CD4-positive, alpha-beta T cell treated with Interleukin-2 at 100 ng/mL for 4 hours (primary cell): ENCODE results near the gene TAPT1.
"Not testable (repeated sequence)": the region's sequence is repeated elsewhere in the genome, so short reads cannot be mapped to it uniquely, and the experiment has no call there.

Source experiments
- DNase-seq: peaks from one replicate; pipeline ENCODE4 v3.0.0-alpha.2; 2020; ENCODE audit warnings: low spot score

The TAPT1 gene, protein sequence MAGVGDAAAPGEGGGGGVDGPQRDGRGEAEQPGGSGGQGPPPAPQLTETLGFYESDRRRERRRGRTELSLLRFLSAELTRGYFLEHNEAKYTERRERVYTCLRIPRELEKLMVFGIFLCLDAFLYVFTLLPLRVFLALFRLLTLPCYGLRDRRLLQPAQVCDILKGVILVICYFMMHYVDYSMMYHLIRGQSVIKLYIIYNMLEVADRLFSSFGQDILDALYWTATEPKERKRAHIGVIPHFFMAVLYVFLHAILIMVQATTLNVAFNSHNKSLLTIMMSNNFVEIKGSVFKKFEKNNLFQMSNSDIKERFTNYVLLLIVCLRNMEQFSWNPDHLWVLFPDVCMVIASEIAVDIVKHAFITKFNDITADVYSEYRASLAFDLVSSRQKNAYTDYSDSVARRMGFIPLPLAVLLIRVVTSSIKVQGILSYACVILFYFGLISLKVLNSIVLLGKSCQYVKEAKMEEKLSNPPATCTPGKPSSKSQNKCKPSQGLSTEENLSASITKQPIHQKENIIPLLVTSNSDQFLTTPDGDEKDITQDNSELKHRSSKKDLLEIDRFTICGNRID

DNA sequence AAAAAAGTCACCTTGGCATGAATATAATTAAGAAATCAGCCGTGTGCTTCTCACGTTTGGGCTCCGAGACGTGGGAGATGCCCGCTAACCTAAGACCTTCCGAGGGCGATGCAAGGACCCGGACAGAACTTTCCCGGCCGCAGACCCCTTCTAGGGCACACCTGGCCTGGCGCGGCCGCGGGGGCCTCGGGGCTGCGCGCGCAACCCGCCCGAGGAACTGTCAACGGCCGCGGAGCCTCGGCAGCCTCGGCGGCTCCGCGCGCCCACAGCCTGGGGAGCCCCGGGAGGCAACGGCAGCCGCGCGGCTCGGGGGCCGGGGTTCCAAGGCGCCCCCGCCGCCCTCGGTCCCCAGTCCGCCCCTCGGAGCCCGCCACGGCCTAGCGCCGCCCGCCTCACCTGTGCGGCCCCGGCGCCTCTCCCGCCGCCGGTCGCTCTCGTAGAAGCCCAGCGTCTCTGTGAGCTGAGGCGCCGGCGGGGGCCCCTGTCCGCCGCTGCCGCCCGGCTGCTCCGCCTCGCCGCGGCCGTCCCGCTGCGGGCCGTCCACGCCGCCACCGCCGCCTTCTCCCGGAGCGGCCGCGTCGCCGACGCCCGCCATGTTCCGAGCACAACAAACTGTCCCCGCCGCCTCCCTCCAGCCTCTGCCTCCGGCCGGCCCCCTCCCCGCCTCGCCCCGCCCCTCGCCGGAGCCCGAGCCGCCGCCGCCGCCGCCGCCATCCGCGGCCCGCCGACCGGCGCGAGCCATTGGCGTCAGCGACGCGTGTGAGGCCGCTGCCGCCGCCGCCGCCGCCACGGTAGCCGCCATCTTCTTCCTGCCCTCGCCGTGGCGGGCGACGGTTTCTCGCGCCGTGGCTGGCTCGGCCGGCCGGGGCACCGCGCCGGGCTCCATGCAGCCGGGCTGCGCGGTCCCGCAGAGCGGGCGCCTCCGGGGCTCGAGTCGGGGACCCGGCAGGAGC is at the start of gene TAPT1:
Gene TAPT1 (minus strand): TSS at position 609 of the 953 bp plus-strand sequence. CDS start 14 bp downstream, at position 595.
- DNase-seq, result peak; percentile 78

DNA sequence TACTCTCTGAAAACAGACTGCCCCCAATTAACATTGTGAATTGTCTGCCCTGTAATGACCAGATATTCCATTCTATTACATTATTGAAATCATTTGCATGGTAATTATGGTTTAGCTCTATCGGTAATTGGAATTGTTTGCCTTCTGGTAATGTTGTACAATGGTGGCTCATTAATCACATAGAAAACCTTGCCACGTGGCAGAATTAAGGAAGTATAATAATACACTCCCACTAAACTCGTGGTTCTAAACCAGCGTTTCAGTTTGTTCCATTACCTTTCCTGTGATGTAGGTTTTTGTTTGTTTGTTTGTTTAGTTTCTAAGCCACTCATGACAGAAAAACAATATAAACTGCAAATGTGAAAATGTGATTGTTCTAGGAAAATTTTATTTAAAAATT is 45.1 kb upstream of the TAPT1 start:
- DNase-seq, result no peak

DNA sequence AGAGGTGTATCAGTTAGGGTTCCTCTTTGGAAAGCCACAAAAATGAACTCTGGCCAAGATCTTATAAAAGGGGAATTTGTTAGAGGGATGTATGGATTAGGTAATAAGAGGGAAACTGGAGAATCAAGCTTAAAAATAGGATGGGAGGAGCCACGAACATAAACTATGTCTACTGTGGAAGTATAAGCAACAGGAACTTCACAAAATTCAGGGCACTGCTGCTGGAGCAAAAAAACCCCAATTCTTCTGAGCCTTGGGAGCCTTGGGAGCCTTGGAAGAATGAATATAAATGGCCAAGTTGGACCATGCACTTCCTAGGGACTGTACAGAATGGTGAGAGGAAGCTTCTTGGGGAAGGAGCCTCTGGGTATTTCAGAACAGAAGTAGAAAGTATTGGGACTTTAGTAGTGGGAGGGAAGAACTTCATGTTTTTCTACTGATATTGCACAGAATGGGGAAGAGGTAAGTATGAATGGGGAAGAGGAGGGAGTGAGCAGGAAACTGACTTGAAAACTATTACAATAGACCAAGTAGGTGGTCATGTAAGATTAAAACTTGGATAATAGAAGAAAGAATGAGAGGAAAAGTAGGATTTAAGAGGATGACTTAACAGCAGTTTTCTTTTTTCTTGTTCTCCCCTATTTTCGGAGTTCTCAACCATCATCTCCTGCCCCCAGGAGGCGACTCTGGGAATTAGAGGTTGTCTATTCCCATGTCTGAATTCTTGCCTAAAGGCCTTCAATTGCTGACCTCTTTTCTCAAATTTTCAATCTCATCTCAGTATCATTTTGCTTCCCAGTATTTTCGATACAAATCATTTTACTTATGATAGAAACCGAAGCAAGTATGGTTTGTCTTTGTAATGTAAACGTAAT is 44.4 kb upstream of the TAPT1 start:
- DNase-seq, result no peak

DNA sequence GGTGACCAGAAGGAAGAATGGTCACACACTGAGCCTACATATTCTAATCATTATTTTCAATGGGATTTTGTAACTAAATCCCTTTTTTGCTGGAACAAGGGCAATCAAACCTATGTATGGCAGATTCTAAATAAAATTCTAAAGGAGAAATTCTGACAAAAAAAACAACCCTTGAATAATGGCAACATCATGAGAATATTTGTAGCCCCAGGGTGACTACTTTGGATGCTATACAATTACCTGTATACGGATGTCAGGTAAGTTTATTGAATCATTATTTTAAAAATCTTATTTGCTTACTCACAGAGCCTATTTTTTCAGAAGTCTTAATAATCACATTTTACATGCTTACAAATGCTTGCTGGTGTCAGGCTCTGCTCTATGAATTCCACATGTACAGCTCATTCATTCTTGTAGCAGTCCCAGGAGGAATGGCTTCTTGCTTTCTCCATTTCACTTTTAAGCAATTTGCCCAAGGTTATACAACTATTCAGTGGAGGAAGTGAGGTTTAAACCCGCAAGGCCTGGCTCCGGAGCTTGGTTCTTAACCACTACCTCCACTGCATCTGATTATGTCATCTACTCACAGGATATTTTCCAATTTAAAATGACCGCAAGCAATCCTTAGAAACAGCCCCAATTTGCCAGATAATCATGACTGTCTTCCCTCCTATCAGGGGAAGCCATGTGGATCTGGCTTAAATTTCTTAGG is 43.6 kb upstream of the TAPT1 start:
- DNase-seq, result not testable (repeated sequence)

DNA sequence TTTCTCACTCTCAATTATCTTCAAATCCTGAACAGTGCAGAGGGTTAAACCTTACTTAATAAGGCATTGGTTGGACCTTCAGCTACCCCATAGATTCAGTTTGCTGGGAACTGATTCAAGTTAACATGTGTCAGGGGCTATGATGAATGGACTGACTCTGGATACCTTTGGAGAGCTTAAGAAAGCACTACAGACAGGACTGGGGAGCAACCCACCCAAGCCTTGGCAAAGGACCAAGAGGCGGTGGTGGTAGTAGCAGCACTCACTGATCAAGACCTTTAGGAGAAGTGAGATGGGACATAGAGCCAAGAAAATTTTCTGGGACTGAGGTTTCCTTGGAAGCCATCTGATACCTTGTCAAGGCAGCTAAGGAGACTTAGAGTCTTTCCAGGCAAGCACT is 43.0 kb upstream of the TAPT1 start:
- DNase-seq, result no peak

DNA sequence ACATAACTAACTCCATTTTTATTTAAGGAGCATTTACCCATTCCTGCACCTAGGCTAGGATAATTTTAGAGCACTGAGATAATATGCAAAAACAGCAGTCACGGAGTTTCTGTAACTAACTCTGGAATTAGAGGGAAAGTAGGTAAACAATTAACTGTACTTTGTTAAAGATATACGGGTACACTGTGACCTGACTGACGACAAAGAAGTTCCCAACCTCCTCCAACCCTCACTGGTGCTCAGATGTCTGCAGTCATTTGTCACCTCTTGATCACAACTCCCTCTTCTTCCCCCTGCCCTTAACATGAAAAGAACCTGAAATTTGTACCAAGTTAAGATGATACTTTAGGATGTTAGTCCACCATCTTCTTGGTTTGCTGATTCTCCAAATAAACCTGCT is 42.0 kb upstream of the TAPT1 start:
- no peak for DNase-seq

DNA sequence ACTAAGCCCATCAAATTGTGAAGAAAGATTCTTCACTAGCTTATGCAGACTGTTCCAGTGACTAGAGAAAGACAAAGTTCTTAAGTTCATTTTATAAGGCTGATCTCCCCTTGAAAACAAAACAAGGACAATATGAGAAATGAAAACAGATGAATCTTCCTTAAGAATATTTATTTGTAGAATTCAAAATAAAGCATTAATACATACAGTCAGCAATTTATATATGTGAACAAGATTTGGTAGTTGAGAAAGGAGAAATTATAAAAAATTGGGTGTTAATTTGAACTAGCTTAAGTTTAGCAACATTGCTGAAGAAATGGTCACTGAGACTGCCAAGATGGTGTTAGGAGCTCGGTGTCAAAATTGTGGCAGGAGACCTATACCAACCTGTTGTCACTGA is 41.4 kb upstream of the TAPT1 start:
- DNase-seq, result no peak

DNA sequence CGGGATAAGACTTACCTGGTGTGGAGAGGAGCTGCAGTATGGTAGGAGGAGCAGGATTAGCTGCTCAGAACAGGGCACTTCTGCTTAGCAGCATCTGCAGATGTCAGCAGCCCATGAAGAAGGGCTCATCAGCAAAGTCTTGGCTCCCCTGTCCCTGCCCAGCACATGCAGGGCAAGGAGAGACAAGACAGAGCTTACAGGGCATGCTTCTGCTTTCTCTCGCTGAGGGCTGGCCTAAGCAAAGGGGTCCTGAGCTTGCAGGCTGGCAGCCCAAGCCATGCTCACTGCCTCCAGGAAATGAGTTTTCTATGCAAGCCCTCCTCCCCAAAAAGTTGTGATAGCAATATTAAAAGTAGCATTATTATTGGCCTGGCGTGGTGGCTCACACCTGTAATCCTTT is 39.5 kb upstream of the TAPT1 start:
- no peak for DNase-seq

DNA sequence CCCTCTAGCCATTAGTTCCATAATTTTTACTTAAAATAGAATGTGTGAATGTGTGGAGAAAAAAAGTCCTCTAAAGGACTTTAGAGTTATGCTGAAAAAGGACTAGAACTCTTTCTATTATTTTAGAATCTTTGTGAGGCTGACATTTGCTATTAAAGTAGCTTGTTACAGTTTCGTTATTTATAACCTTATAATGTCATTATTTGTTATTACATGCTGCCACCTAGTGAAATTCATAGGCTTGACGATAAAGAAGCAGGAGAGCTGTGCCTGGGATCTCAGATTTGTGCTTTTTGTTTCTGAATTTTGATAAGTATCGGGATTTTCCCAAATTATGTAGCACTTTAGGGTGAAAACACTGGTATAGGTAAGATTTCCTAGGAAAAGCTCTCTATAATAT is 38.5 kb upstream of the TAPT1 start:
- DNase-seq, result peak; percentile 54

DNA sequence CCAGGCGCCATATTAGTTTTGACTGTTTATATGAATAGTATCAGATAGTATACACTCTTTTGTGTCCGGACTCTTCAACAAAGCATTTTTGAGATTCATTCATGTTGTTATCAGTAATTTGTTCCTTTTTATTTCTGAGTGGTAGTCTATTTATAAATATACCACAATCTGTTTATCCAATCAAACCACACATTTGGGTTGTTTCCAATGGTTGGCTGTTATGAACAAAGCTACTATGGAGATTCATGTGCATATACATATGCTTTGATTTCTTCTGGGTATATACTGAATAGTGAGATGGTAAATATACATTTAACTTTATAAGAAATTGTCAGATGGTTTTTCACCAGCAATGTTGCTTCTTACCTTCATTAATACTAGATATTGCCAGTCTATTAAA is 36.8 kb upstream of the TAPT1 start:
- DNase-seq, result no peak

DNA sequence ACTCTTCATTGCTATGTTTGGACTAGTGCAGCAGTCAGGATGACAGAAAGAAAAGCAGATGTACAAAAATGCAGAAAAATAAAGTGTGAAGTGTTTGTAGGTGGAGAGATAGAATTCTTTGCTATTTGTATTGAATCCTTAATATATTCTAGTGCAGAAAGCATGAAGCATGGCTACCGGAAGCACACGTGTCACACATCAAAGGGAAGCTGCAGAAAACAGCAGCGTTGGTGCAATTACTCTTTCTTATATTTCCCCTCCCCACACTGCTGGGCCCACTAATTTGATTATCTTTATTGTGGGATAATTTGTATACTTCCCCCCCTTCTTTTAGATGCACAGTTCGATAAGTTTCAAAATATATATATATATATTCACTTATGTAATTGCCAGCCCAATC is 35.9 kb upstream of the TAPT1 start:
- no peak for DNase-seq

DNA sequence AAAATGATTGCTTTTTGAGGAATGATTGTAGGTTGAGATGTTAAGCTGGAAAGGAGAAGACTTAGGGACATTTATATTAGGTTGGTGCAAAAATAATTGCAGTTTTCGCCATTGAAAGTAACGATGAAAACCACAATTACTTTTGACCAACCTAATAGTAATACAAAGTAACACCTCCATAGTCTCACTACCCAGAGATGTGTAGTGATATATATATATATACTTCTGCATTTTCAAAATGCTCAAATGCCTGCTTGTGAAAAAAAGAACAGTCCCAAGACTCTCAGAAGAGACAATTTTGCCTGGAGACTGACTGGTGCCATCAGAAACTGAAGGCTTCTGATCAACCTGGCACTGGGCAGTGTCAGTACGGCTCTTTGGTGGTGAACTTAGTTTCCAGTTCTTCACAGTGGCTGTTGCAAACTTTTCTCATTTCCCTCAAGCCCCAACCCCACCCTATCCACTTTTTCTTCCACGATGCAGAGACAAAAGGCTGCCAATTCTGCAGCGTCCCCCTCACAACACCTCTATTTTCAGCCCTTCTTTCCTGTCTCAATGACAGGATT is 35.1 kb upstream of the TAPT1 start:
- no peak for DNase-seq

DNA sequence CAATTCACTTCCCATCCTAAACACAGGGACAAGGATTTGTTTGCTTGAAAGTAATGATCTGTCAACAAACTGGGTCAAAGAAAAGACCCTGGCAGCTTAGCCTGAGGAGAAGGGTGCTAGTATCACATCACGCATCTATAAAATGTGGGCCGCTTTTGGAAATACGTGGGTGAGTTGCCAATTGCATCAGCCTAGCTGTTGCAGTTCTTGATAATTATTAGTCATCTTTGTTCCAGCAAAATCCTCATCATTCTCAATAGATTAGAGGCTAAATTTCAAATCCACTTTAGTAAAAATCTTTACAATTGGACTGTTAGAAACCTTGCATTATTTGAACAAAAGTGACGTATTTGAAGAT is 33.6 kb upstream of the TAPT1 start:
- no peak for DNase-seq

DNA sequence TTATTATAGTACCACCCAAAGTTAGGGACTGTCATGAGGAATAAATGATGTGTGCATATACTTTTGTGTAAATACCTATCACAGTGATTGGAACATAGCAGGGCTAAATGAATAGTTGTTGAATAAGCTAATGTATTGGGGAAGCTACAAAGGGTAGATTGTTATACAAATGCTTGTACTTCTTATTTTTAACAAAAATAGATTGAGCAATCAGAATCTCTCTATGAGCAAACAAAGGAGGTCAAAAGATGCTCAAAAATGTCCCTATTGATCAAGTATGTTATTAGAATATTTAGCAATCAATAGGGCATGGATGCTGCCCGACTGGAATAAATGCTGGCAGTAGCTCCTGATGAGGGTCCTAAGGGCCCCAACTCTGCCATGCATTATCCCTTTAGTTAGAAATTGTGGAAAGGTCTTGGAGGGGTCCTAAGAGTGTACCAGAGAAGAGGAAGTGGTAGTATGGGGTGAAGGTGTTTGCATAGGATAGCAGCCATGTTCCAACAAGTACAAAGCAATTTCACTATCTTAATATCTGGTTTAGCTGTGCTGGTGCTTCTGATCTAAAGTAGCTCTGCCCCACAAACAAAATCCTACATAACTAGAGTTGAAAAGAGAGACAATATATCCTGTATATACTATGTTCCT is 33.1 kb upstream of the TAPT1 start:
- DNase-seq, result no peak

DNA sequence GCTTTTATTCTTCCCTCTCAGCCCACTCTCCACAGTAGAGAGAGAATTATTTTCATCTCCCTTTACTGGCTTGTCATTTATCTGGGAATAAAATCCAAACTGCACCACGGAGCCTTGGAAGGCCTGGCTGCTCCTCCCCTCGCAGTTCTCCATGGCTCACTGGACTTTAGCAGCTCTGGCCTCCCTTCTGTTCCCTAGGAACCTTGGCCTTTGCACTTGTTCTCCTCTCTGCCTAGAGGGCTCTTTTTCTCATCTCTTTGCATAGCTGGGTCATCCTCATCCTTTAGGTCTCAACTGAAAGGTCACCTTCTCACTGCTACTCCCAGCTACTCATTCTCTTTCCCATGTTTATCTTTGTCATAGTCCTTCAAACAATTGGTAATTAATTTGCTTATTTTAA is 31.3 kb upstream of the TAPT1 start:
- DNase-seq, result no peak

DNA sequence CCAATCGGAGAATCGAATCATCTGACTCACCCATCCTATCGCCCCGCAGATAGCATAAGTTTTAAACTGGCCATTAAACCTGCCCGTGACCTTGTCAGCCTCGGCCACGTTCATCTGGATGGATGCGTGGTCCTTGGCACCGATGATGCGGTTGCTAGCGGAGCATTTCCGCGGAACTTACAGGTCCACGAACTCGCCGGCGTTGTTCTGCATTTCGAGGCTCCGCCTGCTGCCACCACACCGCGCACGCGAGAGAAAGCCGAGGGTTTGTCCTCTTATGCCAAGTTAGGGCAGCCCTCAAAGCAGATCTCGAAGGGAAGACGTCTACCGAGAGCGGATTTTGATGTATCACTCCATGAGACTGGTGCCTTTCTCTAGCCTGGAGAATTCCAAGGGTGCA is 30.1 kb upstream of the TAPT1 start:
- no peak for DNase-seq

DNA sequence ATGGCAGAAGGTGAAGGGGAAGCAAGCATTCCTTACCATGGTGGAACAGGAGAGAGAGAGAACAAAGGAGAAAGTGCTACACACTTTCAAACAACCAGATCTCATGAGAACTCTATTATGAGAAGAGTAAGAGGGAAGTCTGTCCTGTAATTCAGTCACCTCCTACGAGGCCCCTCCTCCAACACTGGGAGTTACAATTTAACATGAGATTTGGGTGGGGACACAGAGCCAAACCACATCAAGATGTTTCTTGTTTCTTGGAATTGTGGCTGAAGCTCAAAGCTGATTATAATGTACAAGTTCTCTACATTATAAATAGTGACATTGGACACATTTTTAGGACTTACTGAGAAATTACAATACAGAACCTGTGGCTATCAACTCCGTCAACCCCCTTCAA is 29.5 kb upstream of the TAPT1 start:
- no peak for DNase-seq

DNA sequence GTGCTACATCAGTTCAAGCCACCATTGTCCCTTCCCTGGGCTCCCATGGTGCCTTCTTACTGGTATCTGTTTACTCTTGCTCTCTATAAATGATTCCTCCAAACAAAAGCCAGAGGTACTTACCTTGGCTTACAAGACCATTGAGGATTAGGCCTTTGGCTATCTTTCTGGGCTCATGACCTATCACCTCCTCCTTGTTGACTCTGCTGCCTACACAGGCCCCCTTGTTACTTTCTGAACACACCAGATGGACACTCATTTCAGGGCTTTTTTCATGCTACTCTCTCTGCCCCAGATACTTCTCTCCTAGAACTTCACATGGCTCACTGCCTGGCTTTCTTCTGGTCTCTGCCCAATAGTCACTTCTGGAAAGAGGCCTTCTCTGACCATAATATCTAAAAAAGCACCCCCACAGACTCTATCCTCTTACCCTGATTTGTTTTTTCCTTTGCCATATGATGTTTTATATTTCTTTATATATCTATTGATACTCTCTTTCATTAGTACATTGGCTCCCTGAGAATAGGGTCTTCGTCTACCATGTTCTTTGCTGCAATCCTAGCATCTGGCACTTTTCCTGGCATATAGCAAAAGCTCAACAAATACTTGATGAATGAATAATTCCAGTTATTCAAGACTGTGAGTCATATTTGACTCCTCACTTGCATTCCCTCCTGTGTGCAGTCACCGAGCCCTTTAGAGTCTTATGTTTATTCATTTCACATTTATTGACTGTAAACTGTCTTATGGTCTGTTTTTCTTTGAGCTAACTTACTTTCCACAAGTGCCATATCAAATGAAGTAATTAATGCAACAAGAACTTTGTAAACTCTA is 27.1 kb upstream of the TAPT1 start:
- DNase-seq, result no peak

DNA sequence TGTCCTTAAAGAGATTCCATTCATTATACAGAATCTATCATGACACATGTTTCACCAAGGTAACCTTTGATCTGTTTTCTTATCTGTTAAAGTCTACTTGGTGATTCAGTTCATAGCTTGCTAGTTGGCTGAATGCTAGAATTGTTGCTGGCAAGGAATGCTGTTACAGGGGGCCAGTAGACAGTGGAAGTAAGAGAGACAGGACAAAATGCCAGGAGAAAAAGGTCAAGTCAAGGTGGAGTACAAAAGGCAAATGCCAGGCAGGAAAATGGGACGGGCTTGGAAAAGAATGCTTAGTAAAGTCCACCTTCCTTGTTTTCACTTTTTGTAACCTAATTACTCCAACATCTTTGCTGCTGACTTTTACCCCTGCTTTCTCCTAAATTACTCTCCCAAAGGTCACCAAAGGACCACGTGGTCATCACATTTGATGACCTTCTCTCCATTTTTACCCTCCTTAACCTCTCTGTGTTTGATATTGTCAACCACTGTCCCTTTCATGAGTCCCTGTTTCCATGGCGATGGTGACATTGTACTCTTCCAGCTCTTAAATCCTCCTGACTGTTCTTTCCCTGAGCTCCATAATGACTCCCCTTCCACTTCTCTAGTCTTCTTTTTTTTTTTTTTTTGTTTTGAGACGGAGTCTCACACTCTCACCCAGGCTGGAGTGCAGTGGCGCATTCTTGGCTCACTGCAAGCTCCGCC is 24.5 kb upstream of the TAPT1 start:
- DNase-seq, result no peak
